Skin of body (tissue), 2 donors: ENCODE data around the gene YY1. TPM values are rescaled to one million over a fixed set of nuclear protein-coding genes. Genes with fewer than 3 reads are reported as not detected.
"Not testable (repeated sequence)": the region's sequence is repeated elsewhere in the genome, so short reads cannot be mapped to it uniquely, and the experiment has no call there.

Experiments used
- DNase-seq: peaks from one replicate; lab custom pipeline; 2025; lab: John Stamatoyannopoulos, UW
- total RNA-seq: library from RNA; depleted of rRNA; stranded (reverse); fragments of >200 nt; gene quantifications from one replicate; pipeline ENCODE4 v1.2.3, GENCODE V29; 2014

The YY1 gene
- total RNA-seq, 1 donor from 2014 or later: 38.8 TPM

DNA sequence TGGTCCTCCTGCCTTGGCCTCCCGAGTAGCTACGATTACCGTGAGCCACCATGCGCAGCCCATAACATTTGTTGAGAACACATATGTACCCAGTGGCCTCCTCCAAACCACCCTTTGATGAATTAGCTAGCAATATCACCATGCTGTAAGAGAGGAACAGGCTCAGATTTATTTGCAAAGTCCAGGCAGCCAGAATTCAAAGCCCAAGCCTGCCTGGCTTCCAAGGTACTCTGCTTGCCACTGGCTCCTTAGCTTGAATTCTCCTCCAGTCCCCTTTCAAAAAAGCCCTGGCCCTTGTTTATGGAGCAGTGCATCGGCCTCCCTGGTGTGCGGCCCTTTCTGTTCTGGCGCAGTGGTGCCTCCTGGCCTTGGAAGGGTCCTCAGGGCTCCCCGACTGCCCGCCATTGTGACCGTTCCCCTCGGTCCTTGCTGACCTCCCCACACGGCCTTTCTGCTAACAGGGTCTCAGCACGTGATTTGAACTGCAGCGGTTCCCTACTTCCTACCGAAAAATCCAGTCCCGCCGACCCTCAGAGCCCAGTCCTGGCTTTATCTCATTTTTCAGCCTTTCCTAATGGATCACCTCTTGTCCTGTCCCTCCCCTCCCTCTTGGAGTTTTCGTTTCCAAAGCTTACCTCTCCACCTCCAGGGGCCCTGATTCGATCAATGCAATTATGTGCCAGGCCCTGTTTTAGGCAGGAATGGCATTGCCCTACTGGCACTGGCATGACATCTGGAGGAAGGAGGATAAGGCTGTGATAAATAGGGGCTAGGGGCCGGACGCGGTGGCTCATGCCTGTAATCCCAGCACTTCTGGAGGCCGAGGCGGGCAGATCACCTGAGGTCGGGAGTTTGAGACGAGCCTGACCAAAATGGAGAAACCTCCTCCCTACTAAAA, 45.3 kb downstream of the YY1 start:
- DNase-seq: no peak

DNA sequence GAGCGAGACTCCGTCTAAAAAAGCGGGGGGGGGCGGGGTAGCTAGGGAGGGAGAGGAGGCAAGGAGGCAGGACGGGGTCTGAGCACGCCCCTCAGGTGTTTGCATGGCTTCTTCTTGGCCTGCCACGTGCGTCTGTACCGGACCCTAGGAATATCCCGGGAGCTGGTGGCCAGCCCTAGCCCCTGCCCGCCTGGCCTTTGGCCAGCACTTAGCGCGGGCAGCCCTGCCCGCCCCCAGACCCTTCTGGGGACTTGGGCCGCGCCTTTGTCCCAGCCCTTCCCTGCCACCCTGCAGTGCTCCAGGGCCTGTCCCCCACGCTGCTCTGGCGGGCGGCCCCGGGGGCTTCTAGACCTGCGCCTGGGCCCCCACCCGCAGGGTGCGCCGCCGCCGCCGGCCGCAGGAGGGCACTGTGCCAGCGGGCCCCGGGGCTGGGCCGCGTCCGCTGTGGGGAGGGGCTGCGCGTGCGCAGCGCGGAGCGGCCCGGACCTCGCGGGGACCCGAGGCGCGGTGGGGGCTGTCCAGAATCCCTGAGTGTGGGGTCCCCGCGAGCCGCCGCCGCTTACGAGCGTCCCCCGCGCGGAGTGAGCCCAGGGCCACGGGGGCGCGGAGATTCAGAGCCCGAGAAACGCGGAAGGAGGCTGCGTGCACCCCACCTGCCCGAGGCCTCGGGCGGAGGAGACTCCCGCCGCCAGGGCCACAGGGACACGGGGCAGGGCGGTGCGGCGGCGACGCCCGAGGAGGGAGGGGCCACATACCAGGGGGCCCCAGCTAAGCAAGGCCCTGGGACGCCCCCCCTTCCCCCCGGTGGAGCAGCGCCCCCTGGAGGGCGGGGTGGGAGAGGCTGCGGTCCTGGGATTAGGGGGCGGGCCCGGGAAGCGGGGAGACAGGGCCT, 46.3 kb downstream of the YY1 start:
- no peak for DNase-seq

DNA sequence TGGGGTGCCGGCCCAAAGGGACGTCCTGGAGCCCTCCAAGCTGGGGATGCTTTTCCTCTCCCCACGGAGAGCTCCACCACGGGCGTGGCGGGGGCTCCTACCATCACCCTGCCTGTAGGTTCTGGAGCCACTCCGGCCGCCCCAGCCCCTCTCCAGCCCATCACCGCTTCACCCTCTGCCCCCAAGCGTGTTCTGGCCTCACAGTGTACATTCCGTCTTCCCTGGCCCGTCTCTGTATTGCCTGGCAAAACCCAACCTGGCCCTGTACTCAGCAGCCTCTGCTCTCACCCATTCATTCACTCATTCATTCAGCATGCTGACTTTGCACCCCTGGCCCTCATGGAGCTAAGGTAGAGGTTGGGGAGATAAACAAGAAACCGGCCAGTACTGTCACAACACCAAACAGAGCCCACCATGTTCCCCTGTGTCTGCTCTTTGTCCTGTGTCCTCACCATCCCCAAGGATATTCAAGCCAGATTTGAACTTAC, 47.0 kb downstream of the YY1 start:
- no peak for DNase-seq

DNA sequence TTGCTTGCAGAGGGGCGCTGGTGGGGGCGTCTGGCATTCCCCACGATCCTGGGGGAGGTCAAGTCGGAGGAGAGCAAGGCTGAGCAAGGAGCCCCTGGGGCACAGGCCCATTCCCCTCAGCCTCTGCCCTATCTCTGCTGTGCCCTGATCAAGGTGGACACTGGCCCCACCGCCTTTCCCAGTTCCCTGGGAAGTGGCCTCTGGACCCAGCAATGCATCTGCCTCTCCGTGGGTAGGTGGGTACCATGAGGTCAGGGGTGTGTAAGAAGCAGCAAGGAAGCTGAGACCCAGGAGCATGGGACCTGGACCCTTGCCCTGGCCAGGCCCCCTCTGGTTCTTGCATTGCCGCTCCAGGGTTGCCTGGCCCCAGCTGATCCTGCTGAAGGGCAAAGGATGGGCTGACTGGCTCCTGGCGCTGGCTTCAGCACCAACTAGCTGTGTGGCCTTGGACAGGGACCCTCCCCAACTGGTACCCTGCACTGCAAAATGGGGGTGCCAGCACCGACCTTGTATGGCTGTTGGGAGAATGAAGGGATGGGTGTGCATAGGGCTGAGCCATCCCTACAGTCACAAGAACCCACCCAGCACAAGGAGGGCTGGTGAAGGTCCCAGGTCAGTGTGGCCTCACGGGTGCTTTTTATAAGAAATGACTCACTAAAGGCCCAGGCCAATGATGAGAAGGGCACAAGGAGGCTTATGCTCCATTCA, 47.7 kb downstream of the YY1 start:
- no peak for DNase-seq

DNA sequence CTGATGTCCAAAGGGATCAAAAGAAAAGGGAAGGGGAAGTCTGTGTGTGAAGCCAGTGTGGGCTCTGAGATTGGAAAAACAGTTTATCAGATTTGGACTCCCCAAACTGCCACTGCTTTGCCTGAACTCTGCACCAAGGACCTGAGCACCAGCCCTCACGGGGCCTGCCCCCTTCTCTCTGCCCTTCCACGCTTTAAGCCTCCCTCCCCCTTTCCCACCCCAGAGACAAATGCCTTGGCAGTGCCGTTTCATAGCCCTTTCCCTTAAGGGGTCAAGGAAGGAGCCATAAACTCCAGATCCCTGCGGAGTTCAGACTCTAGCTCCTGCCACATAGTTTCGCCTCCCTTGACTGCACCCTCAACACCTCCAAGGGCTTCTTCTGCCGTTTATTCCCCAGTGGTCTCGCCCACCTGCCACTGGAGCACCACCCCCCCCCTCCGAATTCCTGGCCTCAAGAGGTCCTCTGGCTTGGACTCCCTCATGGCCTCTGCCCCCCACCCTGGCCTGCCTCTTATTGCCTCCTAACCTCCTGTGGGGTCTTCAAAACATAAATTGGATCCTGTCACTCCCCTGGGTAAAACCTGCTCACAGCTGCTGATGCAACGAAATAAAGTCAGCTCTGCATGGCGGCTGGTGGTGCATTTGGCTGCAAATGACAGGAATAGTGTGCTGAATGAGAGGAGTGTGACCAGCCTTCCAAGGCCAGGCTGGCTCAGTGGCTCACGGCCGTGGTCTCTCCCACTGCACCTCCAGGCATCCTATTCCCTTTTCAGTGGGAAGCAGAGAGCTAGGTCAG, 48.5 kb downstream of the YY1 start:
- no peak for DNase-seq

DNA sequence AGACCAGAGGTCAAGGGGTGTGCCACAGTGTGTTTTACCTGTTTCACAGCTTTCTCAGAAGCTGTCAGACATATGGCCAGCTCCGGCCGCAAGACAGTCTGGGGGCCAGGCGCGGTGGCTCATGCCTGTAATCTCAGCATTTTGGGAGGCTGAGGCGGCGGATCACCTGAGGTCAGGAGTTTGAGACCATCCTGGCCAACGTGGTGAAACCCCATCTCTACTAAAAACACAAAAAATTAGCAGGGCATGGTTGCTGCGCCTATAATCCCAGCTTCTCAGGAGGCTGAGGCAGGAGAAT, 49.0 kb downstream of the YY1 start:
- DNase-seq: not testable (repeated sequence)

DNA sequence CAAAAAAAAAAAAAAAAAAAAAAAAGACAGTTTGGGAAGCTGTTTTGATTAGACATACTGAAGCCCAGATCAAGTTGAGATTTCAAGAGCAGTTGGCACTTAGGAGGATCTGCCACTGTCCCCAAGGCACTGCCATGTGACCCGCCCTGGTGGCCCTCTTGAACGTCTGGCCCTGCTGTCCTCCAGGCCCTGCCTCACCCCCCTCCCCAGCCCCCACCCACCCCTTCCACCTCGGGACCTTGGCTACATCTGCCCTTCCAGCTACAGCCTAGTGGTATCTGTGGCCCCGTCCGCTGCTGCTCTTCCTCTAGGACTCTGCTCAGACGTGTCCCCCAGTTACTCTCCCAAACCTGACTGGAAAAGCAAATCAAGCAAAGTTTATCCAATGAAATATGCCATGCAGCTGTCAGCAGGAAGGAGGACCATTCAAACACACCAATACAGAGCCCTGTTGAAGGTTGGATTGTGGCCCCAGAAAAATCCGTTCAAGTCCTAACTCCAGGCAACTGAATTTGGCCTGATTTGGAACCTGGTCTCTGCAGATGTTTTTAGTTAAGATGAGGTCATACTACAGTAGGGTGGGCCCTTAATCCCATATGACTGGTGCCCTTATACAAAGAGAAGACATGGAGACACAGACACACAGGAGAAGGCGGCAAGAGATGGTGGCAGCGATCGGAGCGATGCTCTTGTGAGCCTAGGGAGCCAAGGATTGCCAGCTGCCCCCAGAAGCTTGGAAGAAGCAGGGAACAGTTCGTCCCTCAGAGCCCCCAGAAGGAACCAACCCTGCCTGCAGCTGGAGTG, 49.6 kb downstream of the YY1 start:
- no peak for DNase-seq

DNA sequence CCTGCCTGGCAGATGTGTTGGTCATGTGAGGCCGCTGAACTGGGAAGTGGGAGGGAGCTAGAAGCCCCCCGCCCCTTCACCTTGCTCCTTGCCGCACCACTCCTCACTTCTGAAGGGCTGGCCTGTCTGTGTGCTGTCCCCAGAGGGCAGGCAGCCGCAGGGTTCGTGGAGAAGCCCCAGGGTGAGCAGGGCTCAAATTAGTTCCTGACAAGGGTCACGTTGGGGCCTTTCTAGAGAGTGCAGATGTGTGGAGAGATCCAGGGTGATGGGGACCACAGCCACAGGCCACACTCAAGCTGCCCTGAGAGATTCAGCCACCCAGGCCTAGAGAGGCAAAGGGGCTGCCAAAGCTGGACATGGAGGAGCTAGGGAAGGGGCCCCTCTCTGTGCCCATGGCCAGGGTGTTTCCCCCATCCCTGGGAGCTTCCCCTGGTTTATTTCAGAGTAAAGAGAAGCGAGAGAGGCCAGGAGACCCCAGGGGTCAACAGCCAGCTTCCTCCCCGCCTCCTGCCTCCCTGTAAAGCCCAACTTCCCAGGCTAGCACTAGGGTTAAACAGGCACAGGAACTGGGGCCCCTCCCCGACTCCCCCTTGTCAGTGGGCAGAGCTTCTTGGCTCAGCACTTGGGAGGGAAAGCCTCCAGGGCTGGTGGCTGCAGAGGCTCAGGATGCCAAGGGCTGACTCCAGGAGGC, 51.1 kb downstream of the YY1 start:
- DNase-seq: no peak

DNA sequence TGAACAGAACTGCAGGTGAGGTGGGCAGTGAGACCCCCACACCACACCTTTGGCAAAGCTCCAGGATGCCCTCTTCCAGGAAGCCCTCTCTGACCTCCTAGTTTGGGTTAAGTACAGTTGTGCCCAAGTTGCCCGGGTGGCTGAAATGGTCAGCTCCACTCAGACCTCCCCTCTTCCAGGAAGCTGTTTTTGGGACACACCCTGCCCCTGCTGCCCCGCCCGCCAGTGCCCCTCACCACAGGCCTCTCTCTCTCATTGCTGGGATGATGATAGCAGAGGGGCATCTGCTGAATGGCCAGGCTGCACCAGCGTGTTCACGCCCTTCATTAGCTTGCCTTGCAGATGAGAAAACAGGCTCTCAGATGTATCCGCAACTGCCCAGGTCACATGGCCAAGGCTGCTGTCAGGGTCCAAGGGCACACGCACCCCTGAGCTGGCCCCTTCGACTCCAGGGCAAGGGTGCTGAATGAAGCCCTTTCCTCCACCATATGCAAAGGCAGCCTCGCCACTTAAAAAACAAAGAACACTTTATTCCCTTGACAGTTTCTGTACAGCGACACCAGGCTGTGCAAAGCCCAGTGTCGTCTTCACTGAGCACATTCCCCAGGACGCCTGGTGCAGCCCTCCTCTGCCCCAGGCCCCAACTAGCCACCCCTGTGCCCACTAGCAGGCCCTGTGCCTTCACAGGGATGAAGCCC, 51.8 kb downstream of the YY1 start:
- DNase-seq: no peak

DNA sequence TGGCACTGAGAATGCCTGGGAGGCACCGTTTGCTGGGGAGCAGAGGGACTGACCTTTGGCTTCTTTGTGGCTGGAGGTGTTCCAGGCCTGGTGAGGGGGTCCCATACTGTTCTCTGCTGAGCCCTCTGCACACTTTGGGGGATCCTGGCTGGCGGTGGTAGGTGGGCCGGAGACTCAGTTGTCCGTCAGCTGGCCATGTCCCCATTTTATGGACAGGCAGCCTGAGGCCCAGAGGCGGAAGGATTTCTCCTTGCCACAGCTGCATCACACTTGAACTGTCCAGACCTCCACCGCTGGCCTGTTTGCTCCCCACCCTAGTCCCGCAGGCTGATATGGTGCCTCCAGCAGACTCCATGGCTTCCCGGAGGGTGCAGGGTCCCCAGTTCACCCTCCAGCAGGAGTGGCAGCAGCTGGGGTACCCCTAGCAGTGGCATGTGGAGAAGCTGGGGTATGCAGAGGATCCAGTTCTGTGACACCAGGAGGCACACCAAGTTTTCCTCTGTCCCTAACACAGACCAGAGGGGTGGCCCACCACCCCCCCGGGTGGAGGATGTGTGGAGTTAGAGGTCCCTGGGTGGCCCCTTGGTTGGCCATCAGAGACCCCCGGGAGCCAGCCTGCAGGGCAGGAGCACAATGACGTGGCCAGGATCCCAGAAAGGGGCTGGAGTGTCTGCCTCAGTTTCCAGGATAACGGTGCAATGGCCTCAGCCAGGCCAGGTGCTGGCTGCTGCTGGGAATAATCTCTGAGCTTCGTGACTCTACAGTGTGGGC, 52.5 kb downstream of the YY1 start:
- DNase-seq: no peak

DNA sequence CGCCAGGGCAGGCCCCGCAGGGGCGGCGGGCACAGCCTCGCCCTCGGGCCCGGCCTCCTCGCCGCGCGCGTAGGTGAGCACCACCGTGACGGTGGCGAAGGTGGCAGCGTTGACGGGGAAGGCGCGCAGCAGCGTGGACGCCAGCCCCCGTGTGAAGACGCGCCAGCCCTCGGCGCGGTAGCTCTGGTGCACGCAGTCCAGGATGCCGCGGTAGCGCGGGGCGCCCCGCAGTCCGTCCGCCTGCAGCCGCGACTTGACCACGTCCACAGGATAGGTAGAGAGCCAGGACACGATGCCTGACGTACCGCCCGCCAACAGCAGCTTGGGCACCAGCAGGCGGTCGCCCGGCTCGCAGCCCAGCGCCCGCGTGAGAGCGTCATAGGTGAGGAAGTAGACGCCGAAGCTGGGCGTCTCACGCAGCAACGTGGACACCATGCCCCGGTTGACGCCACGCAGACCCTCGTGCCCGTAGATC, 53.4 kb downstream of the YY1 start:
- DNase-seq: no peak

DNA sequence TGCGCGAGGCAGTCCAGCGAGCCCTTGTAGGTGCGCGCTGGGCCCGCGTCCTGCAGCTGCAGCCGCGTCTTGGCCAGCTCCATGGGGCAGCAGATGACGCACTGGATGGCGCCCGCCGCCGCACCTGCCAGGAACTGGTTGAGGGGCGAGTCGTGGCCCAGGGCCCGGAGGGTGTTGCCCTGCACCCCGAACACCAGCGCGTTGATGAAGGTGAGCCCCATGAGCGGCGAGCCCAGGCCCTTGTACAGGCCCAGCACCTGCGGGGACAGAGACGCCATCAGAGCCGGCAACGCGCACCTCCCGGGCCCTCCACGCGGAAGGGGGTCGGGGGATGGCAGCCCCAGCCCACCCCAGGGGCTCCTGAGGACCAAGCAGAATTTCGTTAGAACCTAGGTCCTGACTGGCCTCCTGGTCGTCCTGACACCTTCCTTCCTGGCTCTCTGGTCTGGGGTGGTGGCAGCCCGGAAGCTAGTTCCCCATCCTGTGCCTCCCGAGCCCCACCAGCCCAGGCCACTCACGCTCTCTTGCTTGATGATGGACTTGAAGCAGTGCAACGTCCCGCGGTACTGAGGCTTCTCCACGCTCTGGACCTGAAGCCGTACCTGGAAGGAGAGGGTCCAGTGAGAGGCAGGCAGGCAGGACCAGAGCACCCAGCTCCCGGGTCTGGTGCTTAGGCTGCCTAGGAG, 54.0 kb downstream of the YY1 start:
- DNase-seq: no peak

DNA sequence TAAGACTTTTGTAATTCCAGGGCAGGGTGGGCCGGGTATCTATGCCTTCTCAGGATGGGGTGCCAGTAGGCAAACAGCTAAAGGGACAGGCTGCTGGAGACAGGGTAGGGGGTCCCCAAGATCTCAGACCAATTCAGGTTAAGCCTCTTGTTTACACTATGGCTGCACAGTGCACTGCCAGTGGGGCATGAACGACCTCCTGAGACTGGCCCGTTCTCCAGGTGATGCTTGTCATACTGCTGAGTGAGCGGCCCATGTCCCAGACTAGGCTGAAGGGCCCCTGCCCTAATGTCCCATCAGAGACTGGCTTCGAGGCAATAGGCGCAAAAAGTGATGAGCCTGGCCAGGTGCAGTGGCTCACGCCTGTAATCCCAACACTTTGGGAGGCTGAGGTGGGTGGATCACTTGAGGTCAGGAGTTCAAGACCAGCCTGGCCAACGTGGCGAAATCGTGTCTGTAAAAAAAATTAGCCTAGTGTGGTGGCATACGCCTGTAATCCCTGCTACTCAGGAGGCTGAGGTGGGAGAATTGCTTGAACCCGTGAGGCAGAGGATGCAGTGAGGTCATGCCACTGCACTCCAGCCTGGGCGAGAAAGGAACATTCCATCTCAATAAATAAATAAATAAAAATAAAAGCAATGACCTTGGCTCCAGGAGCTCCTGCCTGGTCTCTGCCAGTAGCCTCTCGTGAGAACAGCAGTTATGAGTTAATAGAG, 54.7 kb downstream of the YY1 start:
- no peak for DNase-seq

DNA sequence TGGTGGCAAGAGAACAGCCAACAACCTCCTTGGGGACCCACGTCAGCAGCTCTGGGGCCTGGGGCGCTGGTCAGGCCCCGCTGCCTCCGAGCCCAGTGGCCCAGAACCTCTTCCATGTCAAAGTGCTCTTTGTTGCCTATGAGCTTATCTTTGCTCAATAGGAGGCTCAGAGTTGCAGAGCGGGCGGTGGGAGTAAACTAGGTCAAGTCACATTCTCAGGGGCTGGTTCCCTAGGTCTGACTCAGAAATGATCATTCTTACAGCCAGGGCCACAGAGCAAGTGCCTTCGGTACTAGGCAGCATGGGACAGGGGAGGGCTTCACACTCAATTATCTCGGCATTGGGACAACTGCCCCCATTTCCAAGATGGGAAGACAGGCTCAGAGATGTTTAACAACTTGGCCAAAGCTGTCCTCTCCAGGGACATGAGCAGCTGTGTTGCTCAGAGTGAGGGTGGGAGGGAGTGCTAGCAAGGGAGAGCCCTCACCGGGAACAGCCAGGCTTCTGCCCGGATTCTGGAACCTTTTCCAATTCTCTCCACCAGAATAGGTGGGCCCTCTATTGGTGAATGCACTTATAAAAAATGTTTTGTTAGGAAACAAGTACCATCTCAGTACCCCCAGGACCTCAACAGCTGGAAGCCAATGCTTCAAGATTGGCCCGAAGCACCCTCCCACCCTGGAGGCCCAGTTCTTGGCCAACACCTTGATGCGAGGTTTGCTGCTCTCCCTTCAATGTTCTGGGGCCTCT, 55.4 kb downstream of the YY1 start:
- DNase-seq: no peak

DNA sequence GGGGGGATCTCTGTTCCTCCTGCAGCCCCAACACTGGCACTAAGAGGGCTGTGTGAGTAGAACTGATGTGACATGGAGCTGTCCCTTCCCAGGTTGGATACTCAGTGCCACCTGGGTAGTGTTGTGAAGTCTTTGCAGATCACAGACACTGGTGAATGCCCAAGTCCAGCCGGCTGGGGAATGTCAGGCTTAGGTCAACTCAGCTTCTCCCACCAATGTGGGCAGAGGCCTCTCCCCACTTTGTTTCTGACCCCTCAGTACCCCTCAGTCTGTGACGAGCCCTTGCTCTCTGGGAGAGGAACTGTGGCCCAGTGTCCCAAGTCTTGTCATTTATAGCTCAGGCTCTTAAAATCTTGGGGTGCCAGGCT, 56.0 kb downstream of the YY1 start:
- DNase-seq: no peak
